ENCODE results near the gene OR51V1.
"Not testable (repeated sequence)": the region's sequence is repeated elsewhere in the genome, so short reads cannot be mapped to it uniquely, and the experiment has no call there.

The OR51V1 gene

GRCh38 chr11:5164807-5165206 is 35.7 kb downstream of the OR51V1 start:
- DNase-seq (ENCODE audit: low spot score), result not testable (repeated sequence)

- not testable (repeated sequence) for DNase-seq (ENCODE audit: low spot score)
Measured at GRCh38 chr11:5161045-5161444, 39.4 kb downstream of the OR51V1 start.

- DNase-seq (ENCODE audit: low spot score), result not testable (repeated sequence)
Measured at GRCh38 chr11:5160217-5160616, 40.3 kb downstream of the OR51V1 start.

GRCh38 chr11:5159806-5160205 is 40.7 kb downstream of the OR51V1 start:
- DNase-seq (ENCODE audit: low spot score), result no peak

GRCh38 chr11:5154657-5155056 is 45.8 kb downstream of the OR51V1 start, which contains the start of gene OR52A1:
TSS of gene OR52A1 (minus strand) at chr11:5154757. CDS start at chr11:5152369, 2,388 bp downstream.
- no peak for DNase-seq (ENCODE audit: low spot score)

- DNase-seq (ENCODE audit: low spot score), result no peak
Measured at GRCh38 chr11:5153574-5154431, 46.7 kb downstream of the OR51V1 start.

- DNase-seq (ENCODE audit: low spot score), result no peak
Measured at GRCh38 chr11:5151713-5152153, 48.7 kb downstream of the OR51V1 start.

Data from AG08395 (cell line).